ENCODE results near the gene TMLHE. TPM values are rescaled to one million over a fixed set of nuclear protein-coding genes. Genes with fewer than 3 reads are reported as not detected.

The TMLHE gene
- not detected in 2 replicates for total RNA-seq (2014; rRNA removed)
- Bru-seq, nascent RNA, result percentile 7 among the genes with signal in this experiment
- BruChase-seq, experiment 1, labeled RNA remaining after a 6-hour chase, result percentile 7 among the genes with signal in this experiment
- BruChase-seq, experiment 2, labeled RNA remaining after a 2-hour chase, result percentile 7 among the genes with signal in this experiment
- long read RNA-seq, result 0 reads

GRCh38 chrX:155612312-155613224 is at the start of gene TMLHE, which contains the start of gene SPRY3:
TSS of gene TMLHE (minus strand) at chrX:155612952. CDS start at chrX:155545276, 67,676 bp downstream.
TSS of gene SPRY3 (plus strand) at chrX:155612586.
- ATAC-seq (no peak), DNase-seq (no peak)
- no peaks in the 10 kb centered on the region for H3K27me3 ChIP-seq (ENCODE audit: low read length)
- no peaks in the 10 kb centered on the region for H3K4me1 ChIP-seq (ENCODE audit: insufficient read depth, low read length)
- no peak within 1 kb of the TSS for H3K4me3 ChIP-seq (ENCODE audit: low read length)
- intact Hi-C loops (cut with micrococcal nuclease), result no loop called here
- TF ChIP-seq CTCF (conservative IDR thresholded peaks at IDR 0.05; ENCODE audit: low read depth, low read length) (no peak), EZH2 (IDR thresholded peaks at IDR 0.05; ENCODE audit: low read length, unreplicated experiment) (no peak), EZH2phosphoT487 (IDR thresholded peaks at IDR 0.05; ENCODE audit: borderline replicate concordance, low read length) (no peak)
- no peak within 1 kb of the TSS for H3K9ac ChIP-seq (ENCODE audit: low read length)
- CTCF ChIA-PET, result no interaction called here
- no peaks in the 10 kb centered on the region for H4K20me1 ChIP-seq (ENCODE audit: low read length)
- no peaks in the 10 kb centered on the region for H3K79me2 ChIP-seq (ENCODE audit: low read length)
- no peak within 1 kb of the TSS for H2AFZ ChIP-seq (ENCODE audit: low read length)
- H3K4me2 ChIP-seq (ENCODE audit: low read length), result no peak within 1 kb of the TSS
- no peak within 1 kb of the TSS for H3K27ac ChIP-seq (ENCODE audit: low read length)
- no peaks in the 10 kb centered on the region for H3K36me3 ChIP-seq (ENCODE audit: low read depth, low read length)
- no peaks in the 10 kb centered on the region for H3K9me3 ChIP-seq (ENCODE audit: low read length)
- no peaks in the 10 kb centered on the region for H3F3A ChIP-seq (ENCODE audit: low read length, unreplicated experiment)
- POLR2A ChIA-PET (ENCODE audit: unreplicated experiment), result no interaction called here
- no peaks in the 10 kb centered on the region for H3K9me2 ChIP-seq (replicated peaks; ENCODE audit: low read length)
- BruUV-seq (replicated peaks), result no TSS peak

- intact Hi-C loops (cut with micrococcal nuclease), result no loop called here
- no peaks in the 10 kb centered on the region for H3K36me3 ChIP-seq (ENCODE audit: low read depth, low read length)
- no peaks in the 10 kb centered on the region for H3K9me3 ChIP-seq (ENCODE audit: low read length)
- H3K27me3 ChIP-seq (ENCODE audit: low read length), result no peaks in the 10 kb centered on the region
- CTCF ChIA-PET, result no interaction called here
- DNase-seq (peak; percentile 1), ATAC-seq (no peak)
- H3K9me2 ChIP-seq (replicated peaks; ENCODE audit: low read length), result no peaks in the 10 kb centered on the region
- H3K4me1 ChIP-seq (ENCODE audit: insufficient read depth, low read length), result no peaks in the 10 kb centered on the region
- no peak overlapping the region for H2AFZ ChIP-seq (ENCODE audit: low read length)
- TF ChIP-seq CTCF (conservative IDR thresholded peaks at IDR 0.05; ENCODE audit: low read depth, low read length) (peak; percentile 40; the same call in 1 of the 2 replicates), EZH2 (IDR thresholded peaks at IDR 0.05; ENCODE audit: low read length, unreplicated experiment) (no peak)
- H3K27ac ChIP-seq (ENCODE audit: low read length), result no peak overlapping the region
- no peak overlapping the region for H3K4me3 ChIP-seq (ENCODE audit: low read length)
- no peaks in the 10 kb centered on the region for H3F3A ChIP-seq (ENCODE audit: low read length, unreplicated experiment)
- no peaks in the 10 kb centered on the region for H3K79me2 ChIP-seq (ENCODE audit: low read length)
- H4K20me1 ChIP-seq (ENCODE audit: low read length), result no peaks in the 10 kb centered on the region
- H3K9ac ChIP-seq (ENCODE audit: low read length), result no peak overlapping the region
- POLR2A ChIA-PET (ENCODE audit: unreplicated experiment), result no interaction called here
- H3K4me2 ChIP-seq (ENCODE audit: low read length), result no peak overlapping the region
- BruUV-seq (replicated peaks), result no TSS peak
Observed at GRCh38 chrX:155662282-155662681, 49.5 kb upstream of the TMLHE start.

GRCh38 chrX:155645180-155645579 is 32.4 kb upstream of the TMLHE start:
- ATAC-seq, result no peak
- H3K9me2 ChIP-seq (replicated peaks; ENCODE audit: low read length), result no peaks in the 10 kb centered on the region

More at GRCh38 chrX:155645180-155645579, 32.4 kb upstream of the TMLHE start:
- no peak overlapping the region for H3K27ac ChIP-seq (ENCODE audit: low read length)
- H3K79me2 ChIP-seq (ENCODE audit: low read length), result no peaks in the 10 kb centered on the region
- no peaks in the 10 kb centered on the region for H3K9me3 ChIP-seq (ENCODE audit: low read length)
- intact Hi-C loops (cut with micrococcal nuclease), result no loop called here
- no peak for TF ChIP-seq EZH2 (IDR thresholded peaks at IDR 0.05; ENCODE audit: low read length, unreplicated experiment)
- no peak for TF ChIP-seq EZH2phosphoT487 (IDR thresholded peaks at IDR 0.05; ENCODE audit: borderline replicate concordance, low read length)
- no peak for TF ChIP-seq CTCF (conservative IDR thresholded peaks at IDR 0.05; ENCODE audit: low read depth, low read length)
- no peak overlapping the region for H3K9ac ChIP-seq (ENCODE audit: low read length)
- no peak overlapping the region for H3K4me2 ChIP-seq (ENCODE audit: low read length)
- no TSS peak for BruUV-seq (replicated peaks)
- H4K20me1 ChIP-seq (ENCODE audit: low read length), result no peaks in the 10 kb centered on the region
- H3K4me3 ChIP-seq (ENCODE audit: low read length), result no peak overlapping the region
- H3K4me1 ChIP-seq (ENCODE audit: insufficient read depth, low read length), result no peaks in the 10 kb centered on the region
- H2AFZ ChIP-seq (ENCODE audit: low read length), result no peak overlapping the region
- no peak for DNase-seq
- no peaks in the 10 kb centered on the region for H3F3A ChIP-seq (ENCODE audit: low read length, unreplicated experiment)
- ChIA-PET CTCF (no interaction called here), POLR2A (ENCODE audit: unreplicated experiment) (no interaction called here)
- peaks cover 7% of the 10 kb centered on the region; the same call in 1 of the 2 replicates for H3K27me3 ChIP-seq (ENCODE audit: low read length)
- no peaks in the 10 kb centered on the region for H3K36me3 ChIP-seq (ENCODE audit: low read depth, low read length)

Measured in PC-3 (cell line).